WERI-Rb-1 (cell line): ENCODE measurements around the gene ELOVL6.

Experiments
- DNase-seq: peaks from one replicate; pipeline ENCODE4 v3.0.0-alpha.2; 2020
- H3K27ac ChIP-seq: fragments of 250-450 bp; sonication (Bioruptor Pico); 2 replicates; pipeline ENCODE4 v1.5.1; 2020; ENCODE audit warnings: mild to moderate bottlenecking, moderate library complexity
- H3K27me3 ChIP-seq: fragments of 250-450 bp; sonication (Bioruptor Pico); 2 replicates; pipeline ENCODE4 v1.5.1; 2021; ENCODE audit warnings: mild to moderate bottlenecking, low read depth, moderate library complexity; ENCODE audit not compliant: insufficient read depth, severe bottlenecking
- H3K36me3 ChIP-seq: fragments of 250-450 bp; sonication (Bioruptor Pico); 2 replicates; pipeline ENCODE4 v1.5.1; 2020; ENCODE audit warnings: mild to moderate bottlenecking, moderate library complexity
- H3K4me3 ChIP-seq: 2 replicates; pipeline ENCODE4 v1.5.1; 2011; ENCODE audit warnings: low read depth, mild to moderate bottlenecking, control low read depth, low read length
- H3K9me3 ChIP-seq: fragments of 250-450 bp; sonication (Bioruptor Pico); 2 replicates; pipeline ENCODE4 v1.5.1; 2021; ENCODE audit warnings: mild to moderate bottlenecking, moderate library complexity; ENCODE audit not compliant: severe bottlenecking
- TF ChIP-seq, protein P1 (sequence below): IDR thresholded peaks from 2 replicates; pipeline ENCODE4 v1.5.1; 2011; ENCODE audit warnings: low read depth, mild to moderate bottlenecking, control low read depth, inconsistent platforms, low read length

ELOVL6 gene

DNA sequence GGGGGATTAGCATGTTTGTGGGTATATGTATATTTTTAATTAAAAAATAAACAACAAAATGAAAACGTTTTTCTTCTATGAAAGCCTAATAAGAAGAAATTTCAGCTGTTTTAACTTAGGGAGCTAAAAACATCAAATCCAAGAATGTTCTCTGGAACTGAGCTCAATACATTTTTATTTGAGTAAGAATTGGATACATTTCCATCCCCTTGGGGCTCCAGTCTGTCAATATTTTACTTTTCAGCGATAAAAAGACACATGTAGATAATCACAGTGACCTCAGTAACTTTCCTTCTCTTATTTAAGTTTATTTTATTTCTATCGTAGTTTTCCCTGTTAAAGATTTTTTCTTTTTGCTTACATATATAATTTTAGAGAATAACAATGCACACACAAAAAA, 59.3 kb downstream of the ELOVL6 start:
- TF ChIP-seq, protein P1, sequence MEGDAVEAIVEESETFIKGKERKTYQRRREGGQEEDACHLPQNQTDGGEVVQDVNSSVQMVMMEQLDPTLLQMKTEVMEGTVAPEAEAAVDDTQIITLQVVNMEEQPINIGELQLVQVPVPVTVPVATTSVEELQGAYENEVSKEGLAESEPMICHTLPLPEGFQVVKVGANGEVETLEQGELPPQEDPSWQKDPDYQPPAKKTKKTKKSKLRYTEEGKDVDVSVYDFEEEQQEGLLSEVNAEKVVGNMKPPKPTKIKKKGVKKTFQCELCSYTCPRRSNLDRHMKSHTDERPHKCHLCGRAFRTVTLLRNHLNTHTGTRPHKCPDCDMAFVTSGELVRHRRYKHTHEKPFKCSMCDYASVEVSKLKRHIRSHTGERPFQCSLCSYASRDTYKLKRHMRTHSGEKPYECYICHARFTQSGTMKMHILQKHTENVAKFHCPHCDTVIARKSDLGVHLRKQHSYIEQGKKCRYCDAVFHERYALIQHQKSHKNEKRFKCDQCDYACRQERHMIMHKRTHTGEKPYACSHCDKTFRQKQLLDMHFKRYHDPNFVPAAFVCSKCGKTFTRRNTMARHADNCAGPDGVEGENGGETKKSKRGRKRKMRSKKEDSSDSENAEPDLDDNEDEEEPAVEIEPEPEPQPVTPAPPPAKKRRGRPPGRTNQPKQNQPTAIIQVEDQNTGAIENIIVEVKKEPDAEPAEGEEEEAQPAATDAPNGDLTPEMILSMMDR, result no peak
- Histone ChIP-seq H3K27ac (no peak overlapping the region), H3K36me3 (no peaks in the 10 kb centered on the region), H3K27me3 (no peaks in the 10 kb centered on the region), H3K9me3 (no peaks in the 10 kb centered on the region), H3K4me3 (no peak overlapping the region)
- no peak for DNase-seq

DNA sequence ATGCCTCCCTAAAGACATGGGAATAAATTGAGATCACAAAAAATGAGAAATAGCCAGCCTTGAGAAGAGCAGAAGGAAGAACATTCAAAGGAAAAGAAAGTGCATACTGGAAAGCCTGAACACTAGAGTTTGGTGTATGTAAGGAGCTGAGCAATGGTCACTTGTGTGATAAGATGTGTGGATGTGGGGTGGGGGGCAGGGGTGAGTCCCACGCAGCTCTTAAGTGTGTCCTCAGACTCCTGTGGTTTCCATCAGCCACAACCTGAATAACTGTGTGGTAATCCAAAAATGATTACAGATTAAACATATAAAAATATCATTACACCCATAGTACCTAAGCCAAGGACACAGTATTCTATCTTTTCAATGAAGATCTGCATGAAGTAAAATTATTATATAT, 59.9 kb downstream of the ELOVL6 start:
- DNase-seq, result no peak
- H3K4me3 ChIP-seq, result no peak overlapping the region
- no peak overlapping the region for H3K27ac ChIP-seq
- TF ChIP-seq, protein P1, result no peak
- H3K9me3 ChIP-seq, result no peaks in the 10 kb centered on the region
- H3K36me3 ChIP-seq, result no peaks in the 10 kb centered on the region
- no peaks in the 10 kb centered on the region for H3K27me3 ChIP-seq

DNA sequence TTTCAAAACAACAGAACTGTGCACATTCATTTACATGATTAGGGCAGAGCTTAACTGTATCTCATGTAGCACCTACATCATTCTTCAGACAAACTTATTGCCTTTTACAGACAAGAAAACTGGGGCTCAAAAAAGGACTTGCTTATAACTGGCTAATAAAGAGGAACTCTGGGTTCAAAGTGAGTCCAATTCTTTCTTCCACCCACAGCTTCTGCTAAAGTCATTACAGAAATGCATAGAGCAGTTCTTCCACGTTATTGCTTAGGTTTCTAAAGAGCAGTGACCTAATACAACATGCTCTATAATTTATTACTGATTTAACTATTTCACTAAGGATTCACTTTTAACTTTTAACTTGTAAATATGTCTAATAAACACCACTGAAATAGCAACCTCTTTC, 60.6 kb downstream of the ELOVL6 start:
- no peak overlapping the region for H3K4me3 ChIP-seq
- H3K27me3 ChIP-seq, result no peaks in the 10 kb centered on the region
- TF ChIP-seq, protein P1, result no peak
- H3K27ac ChIP-seq, result no peak overlapping the region
- no peaks in the 10 kb centered on the region for H3K36me3 ChIP-seq
- DNase-seq, result no peak
- H3K9me3 ChIP-seq, result no peaks in the 10 kb centered on the region

DNA sequence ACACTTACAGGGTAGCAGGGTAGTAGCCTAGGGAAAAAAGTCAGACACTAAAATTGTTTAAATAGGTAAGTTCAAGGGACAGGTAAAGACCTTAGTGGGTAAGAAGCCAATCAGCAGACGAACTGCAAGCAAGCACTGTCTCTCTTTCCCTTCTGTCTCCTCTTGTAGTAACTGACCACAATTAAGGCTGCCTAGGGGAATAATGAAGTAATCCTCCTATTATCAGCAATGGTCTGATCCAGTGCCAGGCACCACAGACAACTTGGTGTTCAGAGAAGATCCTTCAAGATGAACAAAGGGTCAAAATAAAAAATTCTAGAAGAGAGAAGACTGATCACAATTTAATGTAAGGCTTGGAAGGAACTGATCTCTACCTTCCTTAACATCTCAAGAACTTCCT, 62.9 kb downstream of the ELOVL6 start:
- Histone ChIP-seq H3K36me3 (no peaks in the 10 kb centered on the region), H3K9me3 (no peaks in the 10 kb centered on the region), H3K4me3 (no peak overlapping the region), H3K27ac (no peak overlapping the region), H3K27me3 (no peaks in the 10 kb centered on the region)
- DNase-seq, result no peak
- TF ChIP-seq, protein P1, result no peak

DNA sequence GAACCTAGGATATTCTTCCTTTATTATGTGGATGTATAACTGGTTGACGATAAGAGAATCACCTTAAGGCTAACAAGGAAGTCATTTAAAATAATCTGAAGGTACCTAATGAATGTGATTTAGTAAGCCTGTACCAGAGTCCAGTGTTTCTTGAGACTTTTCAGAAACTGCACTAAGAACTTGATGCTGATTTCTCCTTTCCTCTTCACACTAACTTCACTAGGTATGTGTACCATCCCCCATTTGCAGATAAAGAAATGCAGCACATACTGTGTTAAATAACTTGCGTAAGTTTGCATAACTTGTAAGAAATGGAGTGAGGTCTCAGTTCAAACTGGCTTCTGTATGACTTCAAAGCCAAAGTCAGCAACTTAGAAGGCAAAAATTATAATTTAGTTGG, 63.3 kb downstream of the ELOVL6 start:
- no peak for DNase-seq
- Histone ChIP-seq H3K27me3 (no peaks in the 10 kb centered on the region), H3K27ac (no peak overlapping the region)

More for the DNA sequence above, 63.3 kb downstream of the ELOVL6 start:
- TF ChIP-seq, protein P1, result no peak
- no peak overlapping the region for H3K4me3 ChIP-seq
- no peaks in the 10 kb centered on the region for H3K9me3 ChIP-seq
- H3K36me3 ChIP-seq, result no peaks in the 10 kb centered on the region
